ENCODE measurements around the gene KIAA1614.
A peak's percentile ranks its signal among the peaks of the same experiment; 100 is the strongest.

Gene KIAA1614

DNA sequence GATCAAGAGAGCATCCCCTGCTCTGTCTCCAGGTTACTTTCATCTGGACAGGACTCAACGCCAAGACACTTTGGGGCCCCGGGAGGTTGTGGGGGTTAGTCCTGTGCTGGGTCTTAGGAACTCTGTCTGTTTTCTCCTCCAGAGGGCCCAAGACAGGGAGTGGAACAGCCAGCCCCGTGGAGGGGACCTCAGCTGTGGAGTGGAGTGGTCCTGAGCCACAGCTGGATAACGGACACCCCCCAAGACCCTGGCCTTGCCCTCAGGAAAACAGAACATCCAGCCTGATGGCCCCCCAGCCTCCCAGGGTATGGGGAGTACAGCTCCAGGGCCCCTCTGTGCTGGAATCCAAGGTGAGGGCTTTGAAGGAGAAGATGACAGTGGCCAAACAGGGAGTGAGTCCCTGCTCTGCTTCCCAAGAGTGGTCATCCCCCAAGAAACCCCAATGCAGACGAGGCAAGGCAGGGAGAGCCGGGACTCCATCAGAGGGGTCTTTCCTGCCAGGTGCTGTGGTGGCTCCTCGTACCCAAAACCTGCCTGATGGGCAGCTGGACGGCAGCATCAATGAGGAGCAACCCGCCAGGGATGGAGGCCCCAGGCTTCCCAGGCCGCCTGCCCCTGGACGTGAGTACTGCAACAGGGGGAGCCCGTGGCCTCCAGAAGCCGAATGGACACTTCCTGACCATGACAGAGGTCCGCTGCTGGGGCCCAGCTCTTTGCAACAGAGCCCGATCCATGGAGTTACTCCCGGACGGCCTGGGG is 3.5 kb downstream of the KIAA1614 start:
- no peak overlapping the region for H3K4me3 ChIP-seq (ENCODE audit: low read length)
- DNase-seq (ENCODE audit: low read depth): no peak
- TF ChIP-seq CTCF (conservative IDR thresholded peaks at IDR 0.05; ENCODE audit: low read depth, low read length): no peak

- no peak for TF ChIP-seq CTCF (conservative IDR thresholded peaks at IDR 0.05; ENCODE audit: low read depth, low read length)
Measured at GRCh38 chr1:180916771-180917170, 4.1 kb downstream of the KIAA1614 start.

GRCh38 chr1:180917306-180918065 is 4.8 kb downstream of the KIAA1614 start:
- no peak for DNase-seq (ENCODE audit: low read depth)
- H3K4me3 ChIP-seq (ENCODE audit: low read length): no peak overlapping the region
- peak; percentile 14 for TF ChIP-seq CTCF (conservative IDR thresholded peaks at IDR 0.05; ENCODE audit: low read depth, low read length)

More at GRCh38 chr1:180916771-180917170, 4.1 kb downstream of the KIAA1614 start:
- DNase-seq (ENCODE audit: low read depth): no peak
- H3K4me3 ChIP-seq (ENCODE audit: low read length): no peak overlapping the region

DNA sequence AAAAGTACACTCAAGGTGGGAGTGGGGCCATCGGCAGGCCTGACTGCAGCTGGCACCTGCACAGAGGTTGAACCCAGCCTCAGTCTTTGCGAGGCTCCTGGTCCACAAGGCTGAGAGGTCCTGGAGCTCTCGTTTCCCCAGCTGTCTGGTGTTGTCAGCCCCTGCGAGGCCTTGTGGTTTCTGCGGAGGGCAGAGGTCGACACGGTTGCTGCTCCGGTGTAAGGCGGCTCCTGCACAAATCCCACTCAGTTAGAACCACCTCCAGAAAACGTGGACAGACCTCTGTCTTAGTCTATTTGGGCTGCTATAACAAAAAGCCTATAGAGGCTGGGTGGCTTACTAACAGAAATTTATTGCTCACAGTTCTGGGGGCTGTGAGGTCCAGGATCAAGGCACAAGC is 5.8 kb downstream of the KIAA1614 start:
- H3K4me3 ChIP-seq (ENCODE audit: low read length): no peak overlapping the region
- DNase-seq (ENCODE audit: low read depth): no peak
- TF ChIP-seq CTCF (conservative IDR thresholded peaks at IDR 0.05; ENCODE audit: low read depth, low read length): no peak

DNA sequence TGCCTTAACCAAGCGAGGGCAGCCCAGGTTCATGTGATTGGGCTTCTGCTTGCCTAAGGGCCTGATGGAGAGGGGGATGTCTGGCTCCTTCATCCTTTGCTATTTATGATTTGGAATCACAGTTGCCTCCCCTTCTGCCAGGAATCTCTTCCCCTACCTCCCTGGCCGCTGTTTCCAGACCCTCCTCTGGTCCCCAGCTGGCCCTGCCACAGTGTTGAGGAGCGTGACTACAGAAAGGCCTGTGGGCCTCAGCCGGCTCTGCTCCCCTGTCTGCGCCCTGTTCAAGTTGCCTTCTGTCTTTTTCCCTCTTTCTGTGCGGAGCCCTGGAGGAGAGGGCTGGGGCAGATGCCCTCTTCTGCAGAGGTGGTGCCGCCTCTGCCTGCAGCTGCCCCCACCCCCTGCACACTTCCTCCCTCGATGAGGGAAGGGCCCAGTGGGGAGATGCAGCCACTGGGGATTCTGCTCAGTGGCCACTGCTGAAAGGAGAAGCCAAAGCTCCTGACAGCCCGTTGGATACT is 6.5 kb downstream of the KIAA1614 start:
- no peak for TF ChIP-seq CTCF (conservative IDR thresholded peaks at IDR 0.05; ENCODE audit: low read depth, low read length)
- no peak for DNase-seq (ENCODE audit: low read depth)
- H3K4me3 ChIP-seq (ENCODE audit: low read length): no peak overlapping the region

GRCh38 chr1:180920193-180920592 is 7.5 kb downstream of the KIAA1614 start:
- no peak for TF ChIP-seq CTCF (conservative IDR thresholded peaks at IDR 0.05; ENCODE audit: low read depth, low read length)
- DNase-seq (ENCODE audit: low read depth): no peak

More at GRCh38 chr1:180920193-180920592, 7.5 kb downstream of the KIAA1614 start:
- no peak overlapping the region for H3K4me3 ChIP-seq (ENCODE audit: low read length)

Measured in retinal pigment epithelial cell (primary cell).